ENCODE results near the gene ACTG1. TPM values are rescaled to one million over a fixed set of nuclear protein-coding genes. Genes with fewer than 3 reads are reported as not detected.

Gene ACTG1
- total RNA-seq, 4 donors from 2014 or later: 972 to 1,850 (median 1,126) TPM

DNA sequence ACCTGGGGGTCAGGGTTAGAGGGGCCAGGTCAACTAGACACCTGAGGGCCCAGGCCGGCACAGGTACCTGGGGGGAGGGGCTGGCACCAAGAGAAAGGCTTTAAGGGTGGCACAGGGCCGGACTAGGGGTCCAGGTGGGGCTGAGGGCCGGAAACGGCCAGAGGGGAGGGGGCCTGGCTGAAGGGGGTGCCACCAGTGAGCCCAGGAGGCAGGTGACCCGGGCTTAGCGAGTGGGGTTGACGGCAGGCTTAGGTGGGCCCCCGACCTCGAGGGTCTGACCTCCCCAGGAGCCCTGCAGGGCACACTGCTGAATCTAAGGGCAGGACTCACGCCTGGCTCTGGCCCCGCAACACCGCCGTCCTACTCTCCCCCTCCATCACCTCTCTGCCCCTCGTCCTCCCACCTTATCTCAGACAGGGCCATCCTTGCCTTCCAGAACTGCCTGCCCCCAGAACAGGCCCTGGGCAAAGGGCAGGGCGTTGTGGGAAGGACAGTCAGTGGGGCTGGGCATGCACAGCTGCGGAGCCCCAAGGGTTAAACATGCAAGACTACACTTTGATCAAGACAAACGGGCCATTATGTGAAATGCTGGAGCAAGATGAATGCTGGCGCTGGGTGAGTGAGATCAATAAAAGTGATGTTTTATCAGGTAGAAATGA lies 44.4 kb downstream of the ACTG1 start:
- Histone ChIP-seq H3K9me3 (no peaks in the 10 kb centered on the region), H3K36me3 (peaks cover 3 to 28% (median 8%) of the 10 kb centered on the region in 4 donors), H3K27ac (replicated peaks in 1 of 4) (no peak overlapping the region), H3K4me1 (peaks cover 0 to 12% (median 1%) of the 10 kb centered on the region in 4 donors), H3K4me3 (no peak overlapping the region), H3K27me3 (no peaks in the 10 kb centered on the region)
- intact Hi-C loops (cut with DNase I): no loop called here
- WGBS: 84% methylated on average over 17 of the region's 18 CpGs
- no peak for DNase-seq (ENCODE audit: extremely low spot score)
- TF ChIP-seq POLR2A (IDR thresholded peaks at IDR 0.05; ENCODE audit: low read depth) (no peak), EP300 (IDR thresholded peaks at IDR 0.05) (no peak), POLR2AphosphoS5 (IDR thresholded peaks at IDR 0.05) (no peak)
- TF ChIP-seq, protein P1, sequence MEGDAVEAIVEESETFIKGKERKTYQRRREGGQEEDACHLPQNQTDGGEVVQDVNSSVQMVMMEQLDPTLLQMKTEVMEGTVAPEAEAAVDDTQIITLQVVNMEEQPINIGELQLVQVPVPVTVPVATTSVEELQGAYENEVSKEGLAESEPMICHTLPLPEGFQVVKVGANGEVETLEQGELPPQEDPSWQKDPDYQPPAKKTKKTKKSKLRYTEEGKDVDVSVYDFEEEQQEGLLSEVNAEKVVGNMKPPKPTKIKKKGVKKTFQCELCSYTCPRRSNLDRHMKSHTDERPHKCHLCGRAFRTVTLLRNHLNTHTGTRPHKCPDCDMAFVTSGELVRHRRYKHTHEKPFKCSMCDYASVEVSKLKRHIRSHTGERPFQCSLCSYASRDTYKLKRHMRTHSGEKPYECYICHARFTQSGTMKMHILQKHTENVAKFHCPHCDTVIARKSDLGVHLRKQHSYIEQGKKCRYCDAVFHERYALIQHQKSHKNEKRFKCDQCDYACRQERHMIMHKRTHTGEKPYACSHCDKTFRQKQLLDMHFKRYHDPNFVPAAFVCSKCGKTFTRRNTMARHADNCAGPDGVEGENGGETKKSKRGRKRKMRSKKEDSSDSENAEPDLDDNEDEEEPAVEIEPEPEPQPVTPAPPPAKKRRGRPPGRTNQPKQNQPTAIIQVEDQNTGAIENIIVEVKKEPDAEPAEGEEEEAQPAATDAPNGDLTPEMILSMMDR (IDR thresholded peaks at IDR 0.05): no peak

DNA sequence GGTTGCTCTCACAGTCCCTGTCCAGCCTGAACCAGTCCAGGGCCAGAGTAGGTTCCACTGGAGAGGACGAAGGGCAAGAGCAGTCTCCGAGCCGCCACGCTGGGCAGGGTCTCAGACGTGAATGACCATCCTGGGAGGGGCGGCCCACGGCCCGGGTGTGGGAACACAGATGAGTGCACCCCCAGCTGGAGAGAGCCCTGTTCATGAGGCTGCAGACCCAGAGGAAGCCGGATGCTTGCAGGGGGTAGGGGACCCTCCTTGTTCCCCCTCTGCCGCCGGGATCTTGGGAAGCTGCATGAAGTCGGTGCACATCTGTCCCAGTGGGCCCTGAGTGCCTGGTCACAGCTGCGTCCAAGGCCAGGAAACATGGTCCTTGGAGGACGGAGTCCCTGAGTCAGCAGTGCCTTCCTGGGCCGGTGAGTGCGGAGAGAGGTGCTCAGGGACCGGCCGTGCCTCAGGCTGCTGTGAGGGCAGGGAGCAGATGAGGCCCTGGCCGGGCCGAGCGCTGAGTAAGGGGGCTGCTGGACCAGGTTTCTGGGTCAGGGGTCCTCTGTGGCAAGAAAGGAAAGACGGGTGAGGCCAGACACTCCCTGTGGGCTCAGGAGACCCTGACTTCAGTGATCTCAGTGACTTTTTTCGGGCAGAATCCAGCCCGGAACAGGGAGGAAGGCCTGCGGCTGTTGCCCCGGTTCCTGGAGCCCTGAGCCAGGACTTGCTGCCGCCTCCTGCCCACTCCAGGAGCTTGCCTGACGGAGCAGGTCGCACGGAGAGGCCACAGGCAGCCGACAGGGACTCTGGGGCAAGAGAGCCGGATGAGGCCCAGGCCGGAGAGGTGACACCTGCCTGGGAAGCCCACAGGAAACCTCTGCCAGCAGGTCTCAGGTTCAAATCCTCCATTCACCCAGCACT lies 45.8 kb downstream of the ACTG1 start:
- WGBS: 76% methylated on average over 17 of the region's 33 CpGs
- H3K9me3 ChIP-seq: no peaks in the 10 kb centered on the region
- TF ChIP-seq EP300 (IDR thresholded peaks at IDR 0.05) (no peak), POLR2AphosphoS5 (IDR thresholded peaks at IDR 0.05) (no peak), POLR2A (IDR thresholded peaks at IDR 0.05; ENCODE audit: low read depth) (no peak)
- TF ChIP-seq, protein P1 (IDR thresholded peaks at IDR 0.05): no peak
- no peak for DNase-seq (ENCODE audit: extremely low spot score)
- H3K27me3 ChIP-seq: no peaks in the 10 kb centered on the region
- peaks cover 12 to 42% (median 22%) of the 10 kb centered on the region in 4 donors for H3K36me3 ChIP-seq
- H3K4me1 ChIP-seq: peaks cover 0 to 10% (median 1%) of the 10 kb centered on the region in 4 donors
- H3K27ac ChIP-seq (replicated peaks in 1 of 4): no peak overlapping the region
- intact Hi-C loops (cut with DNase I): no loop called here
- H3K4me3 ChIP-seq: no peak overlapping the region

DNA sequence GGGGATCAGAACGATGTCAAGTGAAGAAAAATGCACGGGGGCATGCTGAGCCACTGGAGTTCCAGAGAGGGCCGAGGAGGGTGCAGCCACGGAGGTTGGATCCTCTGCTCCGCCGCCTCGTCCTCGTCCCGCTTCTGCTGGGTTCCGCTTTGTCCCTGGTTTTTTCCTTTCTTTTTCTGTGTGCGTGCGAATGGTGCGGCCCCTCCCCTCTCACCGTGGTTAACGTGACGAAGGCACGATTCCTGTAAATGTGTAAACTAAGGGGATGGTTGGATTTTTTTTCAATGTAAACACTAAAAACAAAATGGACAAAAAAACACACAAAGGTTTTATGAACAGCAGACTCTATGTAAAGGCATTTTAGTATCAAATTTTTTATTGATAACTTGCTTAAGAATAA lies 46.7 kb downstream of the ACTG1 start:
- H3K36me3 ChIP-seq: peaks cover 16 to 51% (median 30%) of the 10 kb centered on the region in 4 donors
- peaks cover 0 to 2% (median 0%) of the 10 kb centered on the region in 4 donors for H3K4me1 ChIP-seq
- H3K9me3 ChIP-seq: no peaks in the 10 kb centered on the region
- no peak overlapping the region for H3K27ac ChIP-seq (replicated peaks in 1 of 4)
- WGBS: 90% methylated on average over 17 of the region's 17 CpGs
- no peak overlapping the region for H3K4me3 ChIP-seq
- H3K27me3 ChIP-seq: no peaks in the 10 kb centered on the region
- intact Hi-C loops (cut with DNase I): no loop called here
- TF ChIP-seq, protein P1 (IDR thresholded peaks at IDR 0.05): no peak
- no peak for TF ChIP-seq POLR2AphosphoS5 (IDR thresholded peaks at IDR 0.05)
- no peak for TF ChIP-seq POLR2A (IDR thresholded peaks at IDR 0.05; ENCODE audit: low read depth)
- no peak for TF ChIP-seq EP300 (IDR thresholded peaks at IDR 0.05)
- no peak for DNase-seq (ENCODE audit: extremely low spot score)

DNA sequence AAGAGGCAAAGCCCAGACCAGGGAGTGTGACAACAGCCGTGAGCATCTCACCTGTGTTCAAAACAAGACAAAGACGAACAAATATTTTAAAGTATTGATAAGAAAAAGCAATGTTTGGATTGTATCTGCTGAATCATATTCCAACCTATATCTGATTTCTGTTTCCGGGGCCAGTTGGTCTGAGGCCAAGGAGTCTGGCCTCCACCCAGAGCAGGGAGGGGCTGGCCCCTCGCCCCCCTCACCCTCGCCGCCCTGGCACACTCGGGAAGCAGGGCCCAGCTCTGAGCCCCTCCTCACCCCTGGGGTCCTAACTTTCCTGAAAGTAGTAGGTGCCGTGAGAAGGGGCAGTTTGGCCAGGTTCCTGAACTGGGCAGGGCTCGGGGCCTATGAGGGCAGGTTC lies 48.0 kb downstream of the ACTG1 start:
- H3K27ac ChIP-seq (replicated peaks in 1 of 4): no peak overlapping the region
- no peak for DNase-seq (ENCODE audit: extremely low spot score)
- no peaks in the 10 kb centered on the region for H3K27me3 ChIP-seq
- 74% methylated on average over 9 of the region's 9 CpGs for WGBS
- no peak overlapping the region for H3K4me3 ChIP-seq
- H3K36me3 ChIP-seq: peaks cover 16 to 64% (median 42%) of the 10 kb centered on the region in 4 donors
- no peaks in the 10 kb centered on the region for H3K9me3 ChIP-seq
- no peak for TF ChIP-seq POLR2A (IDR thresholded peaks at IDR 0.05; ENCODE audit: low read depth)
- TF ChIP-seq, protein P1 (IDR thresholded peaks at IDR 0.05): no peak
- TF ChIP-seq POLR2AphosphoS5 (IDR thresholded peaks at IDR 0.05): no peak
- TF ChIP-seq EP300 (IDR thresholded peaks at IDR 0.05): no peak
- intact Hi-C loops (cut with DNase I): no loop called here
- H3K4me1 ChIP-seq: peaks cover 0 to 1% (median 0%) of the 10 kb centered on the region in 4 donors

Measured in esophagus muscularis mucosa (tissue), 4 donors.